Neural crest cell (in vitro differentiated cells): Measurements from ENCODE around the gene SLIT3. TPM values are rescaled to one million over a fixed set of nuclear protein-coding genes. Genes with fewer than 3 reads are reported as not detected.
A peak's percentile ranks its signal among the peaks of the same experiment; 100 is the strongest.

ENCODE experiments used
- DNase-seq: peaks from one replicate; pipeline ENCODE4 v3.0.0; 2021; ENCODE audit warnings: low read depth, mixed read lengths, low spot score
- H3K27ac Mint-ChIP-seq: one replicate; pipeline ENCODE4 v1.8.0; 2021; ENCODE audit warnings: mild to moderate bottlenecking, mixed read lengths; ENCODE audit not compliant: unreplicated experiment
- H3K27me3 Mint-ChIP-seq: 2 replicates; pipeline ENCODE4 v1.8.0; 2021; ENCODE audit warnings: low read depth, mild to moderate bottlenecking, mixed read lengths
- H3K36me3 Mint-ChIP-seq: 2 replicates; pipeline ENCODE4 v1.8.0; 2021; ENCODE audit warnings: low read depth, mild to moderate bottlenecking, mixed read lengths
- H3K4me1 Mint-ChIP-seq: 2 replicates; pipeline ENCODE4 v1.8.0; 2021; ENCODE audit warnings: mixed read lengths
- H3K4me3 Mint-ChIP-seq: one replicate; pipeline ENCODE4 v1.8.0; 2021; ENCODE audit warnings: mild to moderate bottlenecking, mixed read lengths
- H3K9me3 Mint-ChIP-seq: 2 replicates; pipeline ENCODE4 v1.8.0; 2021; ENCODE audit warnings: mixed read lengths
- total RNA-seq: library from RNA; stranded (reverse); gene quantifications from 2 replicates; pipeline ENCODE4 v1.2.1, GENCODE V29; 2021
- TF ChIP-seq, protein P1 (sequence below): fragments of 200-600 bp; sonication (generic); conservative IDR thresholded peaks from 2 replicates; pipeline ENCODE4 v1.5.0; 2021; ENCODE audit warnings: antibody characterized with exemption, mild to moderate bottlenecking

SLIT3 gene
- total RNA-seq, 1 donor from 2014 or later, result 13.3 TPM

DNA sequence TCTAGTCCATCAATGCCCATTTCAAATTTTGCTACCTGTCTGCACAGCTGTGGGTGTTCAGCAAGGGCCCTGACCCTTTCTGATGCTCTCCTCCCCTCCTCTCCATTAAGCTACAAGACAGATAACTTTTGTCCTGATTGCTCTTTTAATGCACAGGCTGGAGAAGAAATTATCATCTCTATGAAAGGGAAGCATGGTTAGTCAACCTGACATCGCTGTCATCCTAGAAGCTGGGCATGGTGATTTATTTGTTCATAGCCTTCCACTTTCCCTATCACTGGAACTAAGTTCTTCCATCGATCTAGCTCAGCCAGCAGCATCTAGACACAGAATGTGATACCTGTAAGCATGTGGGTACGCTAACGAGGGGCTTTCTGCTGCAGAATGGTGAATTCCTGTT lies 50.1 kb downstream of the SLIT3 start:
- peak overlapping the region; percentile 69 for H3K27ac Mint-ChIP-seq
- TF ChIP-seq, protein P1, sequence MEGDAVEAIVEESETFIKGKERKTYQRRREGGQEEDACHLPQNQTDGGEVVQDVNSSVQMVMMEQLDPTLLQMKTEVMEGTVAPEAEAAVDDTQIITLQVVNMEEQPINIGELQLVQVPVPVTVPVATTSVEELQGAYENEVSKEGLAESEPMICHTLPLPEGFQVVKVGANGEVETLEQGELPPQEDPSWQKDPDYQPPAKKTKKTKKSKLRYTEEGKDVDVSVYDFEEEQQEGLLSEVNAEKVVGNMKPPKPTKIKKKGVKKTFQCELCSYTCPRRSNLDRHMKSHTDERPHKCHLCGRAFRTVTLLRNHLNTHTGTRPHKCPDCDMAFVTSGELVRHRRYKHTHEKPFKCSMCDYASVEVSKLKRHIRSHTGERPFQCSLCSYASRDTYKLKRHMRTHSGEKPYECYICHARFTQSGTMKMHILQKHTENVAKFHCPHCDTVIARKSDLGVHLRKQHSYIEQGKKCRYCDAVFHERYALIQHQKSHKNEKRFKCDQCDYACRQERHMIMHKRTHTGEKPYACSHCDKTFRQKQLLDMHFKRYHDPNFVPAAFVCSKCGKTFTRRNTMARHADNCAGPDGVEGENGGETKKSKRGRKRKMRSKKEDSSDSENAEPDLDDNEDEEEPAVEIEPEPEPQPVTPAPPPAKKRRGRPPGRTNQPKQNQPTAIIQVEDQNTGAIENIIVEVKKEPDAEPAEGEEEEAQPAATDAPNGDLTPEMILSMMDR, result no peak
- H3K9me3 Mint-ChIP-seq, result peaks cover 3% of the 10 kb centered on the region
- H3K36me3 Mint-ChIP-seq, result peaks cover 2% of the 10 kb centered on the region
- H3K4me3 Mint-ChIP-seq, result no peak overlapping the region
- DNase-seq, result no peak
- H3K4me1 Mint-ChIP-seq, result no peaks in the 10 kb centered on the region
- peaks cover 4% of the 10 kb centered on the region for H3K27me3 Mint-ChIP-seq

DNA sequence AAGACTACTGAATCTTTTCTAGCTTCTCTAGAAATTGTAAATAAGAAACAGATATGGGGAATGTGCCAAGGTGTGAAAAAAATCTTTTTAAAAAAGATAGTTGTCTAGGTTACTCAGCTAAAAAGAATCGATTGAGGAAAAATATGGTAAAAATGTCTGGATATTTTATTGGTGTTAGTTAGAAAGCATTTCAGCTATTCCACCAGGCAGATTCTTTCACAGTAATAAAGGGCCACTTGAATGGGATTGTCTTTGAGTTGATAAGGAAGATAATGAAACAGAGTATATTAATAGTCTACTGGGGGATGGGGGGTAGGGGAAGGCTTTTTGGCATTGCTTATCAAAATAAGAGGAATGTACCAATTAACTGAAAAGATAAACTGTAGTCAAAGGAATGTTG lies 51.9 kb downstream of the SLIT3 start:
- peaks cover 4% of the 10 kb centered on the region for H3K27me3 Mint-ChIP-seq
- TF ChIP-seq, protein P1, result no peak
- H3K4me1 Mint-ChIP-seq, result no peaks in the 10 kb centered on the region
- DNase-seq, result no peak
- peaks cover 2% of the 10 kb centered on the region for H3K36me3 Mint-ChIP-seq
- H3K4me3 Mint-ChIP-seq, result no peak overlapping the region
- H3K9me3 Mint-ChIP-seq, result peaks cover 3% of the 10 kb centered on the region
- H3K27ac Mint-ChIP-seq, result no peak overlapping the region

DNA sequence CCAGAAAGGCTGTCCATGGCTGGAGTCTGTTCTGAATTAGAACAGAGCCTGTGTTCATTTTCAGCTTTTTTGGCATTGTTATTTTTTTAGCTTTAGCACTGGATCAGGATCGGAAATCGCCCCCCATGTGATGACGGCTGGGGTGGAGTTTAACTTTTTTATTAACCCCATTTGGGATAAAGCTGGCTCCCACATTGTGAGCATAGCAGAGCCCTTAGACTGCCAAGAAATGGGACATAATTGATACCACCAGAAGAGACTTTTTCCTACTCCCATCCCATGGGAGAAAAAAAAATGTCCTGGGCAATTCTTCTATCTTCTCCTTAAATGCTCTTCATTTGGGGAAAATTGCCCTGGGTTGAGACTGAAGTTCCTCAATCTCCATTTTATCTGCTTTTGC lies 52.4 kb downstream of the SLIT3 start:
- Mint-ChIP-seq H3K4me3 (no peak overlapping the region), H3K9me3 (peaks cover 3% of the 10 kb centered on the region), H3K27ac (no peak overlapping the region), H3K4me1 (no peaks in the 10 kb centered on the region), H3K36me3 (peaks cover 2% of the 10 kb centered on the region), H3K27me3 (peaks cover 4% of the 10 kb centered on the region)
- no peak for DNase-seq
- TF ChIP-seq, protein P1, result no peak

DNA sequence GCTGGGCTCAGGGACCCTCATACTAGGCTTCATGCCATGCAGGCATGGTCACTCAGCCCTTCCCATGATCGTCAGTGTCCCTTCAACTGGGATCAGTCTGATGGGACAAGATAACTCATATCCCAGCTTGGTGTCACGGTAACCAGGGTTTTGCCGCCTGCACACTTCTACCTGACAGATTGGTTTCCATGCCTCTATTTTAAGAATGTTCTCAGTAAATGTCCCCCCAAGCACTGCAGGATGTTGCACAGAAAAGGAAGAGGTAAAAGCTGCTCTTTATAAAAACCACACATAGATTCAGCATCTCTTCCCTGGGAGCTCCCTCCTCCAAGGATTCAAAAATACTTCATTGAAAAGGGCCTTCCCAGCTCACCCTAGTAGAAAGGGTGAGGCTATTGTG lies 56.1 kb downstream of the SLIT3 start:
- peaks cover 4% of the 10 kb centered on the region for H3K27me3 Mint-ChIP-seq
- no peak overlapping the region for H3K27ac Mint-ChIP-seq
- no peak for DNase-seq

DNA sequence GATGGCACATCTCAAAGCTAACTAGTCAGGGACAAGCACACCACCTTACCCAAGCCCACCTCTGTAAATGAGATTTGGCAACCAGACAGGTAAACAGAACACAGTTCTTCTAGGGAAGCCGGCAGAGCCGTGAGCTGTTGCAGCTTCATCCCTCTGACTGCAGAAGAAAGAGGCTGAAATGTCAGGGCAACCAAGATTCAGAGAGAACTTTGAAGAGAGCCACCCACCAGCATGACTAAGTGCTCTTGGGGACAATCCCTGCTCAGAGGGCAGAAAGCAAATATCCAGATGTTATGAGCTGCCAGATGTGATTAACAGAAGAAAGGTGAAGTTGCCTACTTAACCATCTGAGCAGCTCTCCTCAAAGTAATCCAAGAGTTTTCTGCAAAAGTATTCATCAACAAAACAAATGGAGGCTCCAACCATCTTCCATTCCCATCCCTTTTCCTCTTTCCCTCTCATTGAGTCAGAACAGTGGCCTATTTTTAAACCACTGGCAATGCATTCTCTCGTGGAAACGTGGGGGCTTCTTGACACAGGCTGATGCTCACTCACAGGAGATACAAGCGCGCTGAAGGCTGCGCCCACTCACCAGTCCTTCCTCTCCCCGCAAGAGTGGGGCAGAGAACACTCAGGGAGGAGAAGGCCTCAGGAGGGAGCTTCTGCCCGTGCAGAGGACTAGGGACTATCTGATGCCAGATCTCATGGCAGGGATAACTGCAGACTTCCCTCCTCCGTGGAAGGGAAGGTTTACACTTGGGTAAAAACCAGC lies 57.1 kb downstream of the SLIT3 start:
- no peak for DNase-seq
- no peaks in the 10 kb centered on the region for H3K4me1 Mint-ChIP-seq
- no peak overlapping the region for H3K4me3 Mint-ChIP-seq
- H3K9me3 Mint-ChIP-seq, result peaks cover 8% of the 10 kb centered on the region
- peaks cover 2% of the 10 kb centered on the region for H3K36me3 Mint-ChIP-seq
- H3K27ac Mint-ChIP-seq, result no peak overlapping the region
- peaks cover 4% of the 10 kb centered on the region for H3K27me3 Mint-ChIP-seq
- TF ChIP-seq, protein P1, result no peak

More for the DNA sequence above, 56.1 kb downstream of the SLIT3 start:
- Mint-ChIP-seq H3K4me3 (no peak overlapping the region), H3K36me3 (peaks cover 2% of the 10 kb centered on the region), H3K4me1 (no peaks in the 10 kb centered on the region), H3K9me3 (peaks cover 8% of the 10 kb centered on the region)
- TF ChIP-seq, protein P1, result no peak
